Psoas muscle (tissue), 8 donors: Measurements from ENCODE around the gene RAPGEF3. TPM values are rescaled to one million over a fixed set of nuclear protein-coding genes. Genes with fewer than 3 reads are reported as not detected.

Source experiments
- ATAC-seq, 4 donors: fragments of 200-7000 bp; cut with Tn5 transposase; one replicate each; pipeline ENCODE4 v1.9.1; 2020; ENCODE audit warnings: moderate library complexity in 3 of 4, mild to moderate bottlenecking in 2 of 4
- DNase-seq, 2 donors: peaks; one replicate each; pipeline ENCODE4 v3.0.0-alpha.2; 2020
- H3K27ac ChIP-seq: fragments of 200-600 bp; one replicate; pipeline ENCODE4 v1.8.0; 2022
- H3K27me3 ChIP-seq, 3 donors: fragments of 200-600 bp in 1 of 3; one replicate each; pipeline versions ENCODE4 v1.6.1 to v1.8.0; 2013 to 2022; ENCODE audit warnings: low read length in 2 of 3, mild to moderate bottlenecking in 2 of 3, moderate library complexity in 1 of 3; ENCODE audit not compliant: insufficient read depth in 3 of 3
- H3K36me3 ChIP-seq, 2 donors: fragments of 200-600 bp in 1 of 2; one replicate each; pipeline versions ENCODE4 v1.6.1 to v1.8.0; 2013 to 2022; ENCODE audit warnings: low read depth in 1 of 2, mild to moderate bottlenecking in 1 of 2, moderate library complexity in 1 of 2; ENCODE audit not compliant: insufficient read depth in 1 of 2
- H3K4me1 ChIP-seq: fragments of 200-600 bp; one replicate; pipeline ENCODE4 v1.8.0; 2022
- H3K4me3 ChIP-seq: fragments of 200-600 bp; one replicate; pipeline ENCODE4 v1.8.0; 2022; ENCODE audit warnings: mild to moderate bottlenecking
- H3K9me3 ChIP-seq: fragments of 200-600 bp; one replicate; pipeline ENCODE4 v1.8.0; 2022
- CTCF ChIP-seq: fragments of 200-600 bp; IDR thresholded peaks from one replicate; pipeline ENCODE4 v1.8.0; 2022; ENCODE audit warnings: antibody characterized with exemption
- WGBS, 3 donors: extraction: QIAGEN DNeasy Blood & Tissue Kit; methylation state at CpG; one replicate each; pipeline versions ENCODE4 v1.1.6 to v1.1.7; 2013; 5-methylcytosine and 5-hydroxymethylcytosine counted together
- intact Hi-C, 2 donors: fragments of 100-400 bp; cut with DNase I; formaldehyde crosslinking; loops; one replicate each; pipeline versions ENCODE4 v1.11.0 to v1.14.2; 2022
- polyA plus RNA-seq, 3 donors: library from polyadenylated mRNA; stranded (reverse); fragments of 200-250 nt; gene quantifications; one replicate each; pipeline ENCODE4 v1.2.3, GENCODE V29; 2013
- total RNA-seq, 4 donors: library from RNA; stranded (reverse); fragmentation: NEBNext Ultra II Directional in 2 of 4; extraction: Animal tissue kit (Norgen Biotek cat#: 25700) in 2 of 4; gene quantifications; one replicate each; pipeline versions ENCODE4 v1.2.1 to v1.2.4, GENCODE V29; 2021 to 2023
- donor health status: healthy with polysubstance abuse.
- donor health status: DM: no; HTN: no; CAD: no; lungs with moderate emphysema.
- donor health status: Bipolar disorder and iron deficiency.
- donor health status: healthy.
- donor health status: DM: yes; HTN: yes; CAD: no.
- donor health status: DM: no; HTN: no; CAD: no.
- donor health status: DM: no; HTN: no; CAD: no.
- donor health status: DM: yes; HTN: yes; CAD: no.

RAPGEF3 gene
- total and polyA plus RNA-seq, 7 donors = 5.1 to 29.9 (median 14.7) TPM

DNA sequence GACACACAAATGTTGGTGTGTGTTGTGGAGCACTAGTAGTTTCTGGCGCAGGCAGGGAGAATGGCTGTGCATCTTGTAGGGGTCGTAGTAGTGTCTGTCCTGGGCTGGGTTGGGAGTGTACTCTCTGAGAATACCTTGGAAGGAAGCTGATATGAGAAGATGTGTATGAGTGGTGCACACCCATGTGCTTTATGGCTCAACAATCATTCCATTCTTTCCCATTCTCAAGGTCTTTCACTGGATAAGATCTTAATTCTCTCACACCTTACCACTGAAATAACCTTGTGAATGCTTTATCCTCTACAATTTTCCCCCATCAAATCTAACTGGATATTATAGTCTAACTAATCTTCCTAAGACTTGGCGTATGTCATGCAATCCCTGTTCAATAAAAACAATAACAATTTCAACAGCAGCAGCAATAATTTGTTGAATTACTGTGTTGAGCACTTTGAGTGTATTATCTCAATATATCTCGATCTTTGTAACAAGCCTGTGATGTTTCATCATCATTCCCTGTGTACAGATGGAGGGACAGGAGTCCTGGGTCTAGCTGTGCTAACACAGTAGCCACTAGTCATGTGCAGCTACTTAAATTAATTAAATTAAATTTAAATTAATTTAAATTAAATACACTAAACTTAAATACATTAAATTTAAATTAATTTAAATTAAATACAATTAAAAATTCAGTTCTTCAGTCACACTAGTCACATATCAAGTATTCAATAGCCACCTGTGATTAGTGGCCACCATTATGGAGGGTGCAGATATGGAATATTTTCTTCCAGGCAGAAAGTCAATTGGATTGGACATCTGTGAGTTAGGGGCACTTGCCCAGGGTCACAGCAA is 10.8 kb upstream of the RAPGEF3 start:
- H3K4me1 ChIP-seq = peaks cover 10% of the 10 kb centered on the region

DNA sequence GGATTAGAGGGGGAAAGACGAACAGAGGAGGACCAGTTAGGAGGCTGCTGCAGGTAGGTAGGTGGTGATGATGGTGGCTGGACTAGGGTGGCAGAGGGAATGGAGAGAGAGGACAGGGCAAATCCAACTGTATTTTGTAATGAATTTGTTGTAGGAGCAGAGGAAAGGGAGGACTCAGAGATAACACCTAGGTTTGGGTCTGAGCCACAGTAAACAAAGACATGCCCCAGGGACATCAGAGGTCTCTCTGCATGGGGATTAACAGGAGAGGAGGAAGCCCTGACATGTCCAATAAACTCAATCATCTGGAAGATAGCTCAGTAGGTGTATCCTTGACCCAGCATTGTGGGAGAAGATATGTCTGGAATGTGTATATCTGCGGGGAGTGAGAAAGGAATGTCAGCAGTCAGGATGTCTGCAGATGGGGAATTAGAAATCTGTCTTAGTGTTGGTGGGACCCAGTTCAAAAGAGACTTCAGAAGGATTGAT is 9.7 kb upstream of the RAPGEF3 start:
- H3K36me3 ChIP-seq = no peaks in the 10 kb centered on the region
- H3K27me3 ChIP-seq = no peaks in the 10 kb centered on the region
- peaks cover 4% of the 10 kb centered on the region for H3K4me1 ChIP-seq
- no peaks in the 10 kb centered on the region for H3K9me3 ChIP-seq
- ATAC-seq (no peak), DNase-seq (no peak)
- no peak overlapping the region for H3K27ac ChIP-seq
- TF ChIP-seq CTCF = no peak
- intact Hi-C loops = no loop called here
- 45 to 49% (median 48%) methylated on average over 2 of the region's 2 CpGs for whole genome bisulfite sequencing, 3 donors
- H3K4me3 ChIP-seq = no peak overlapping the region

More for the DNA sequence above, 10.8 kb upstream of the RAPGEF3 start:
- DNase-seq (no peak), ATAC-seq (no peak)
- no peaks in the 10 kb centered on the region for H3K9me3 ChIP-seq
- no peaks in the 10 kb centered on the region for H3K27me3 ChIP-seq
- H3K36me3 ChIP-seq = no peaks in the 10 kb centered on the region
- 84 to 88% (median 87%) methylated on average over 4 of the region's 4 CpGs for WGBS, 3 donors
- no peak for TF ChIP-seq CTCF
- H3K4me3 ChIP-seq = no peak overlapping the region
- intact Hi-C loops = no loop called here
- no peak overlapping the region for H3K27ac ChIP-seq

GRCh38 chr12:47767216-47767724 is 8.6 kb upstream of the RAPGEF3 start:
- WGBS, 3 donors = 54 to 64% (median 54%) methylated on average over 4 of the region's 4 CpGs
- Histone ChIP-seq H3K27me3 (no peaks in the 10 kb centered on the region), H3K4me1 (peaks cover under 1% of the 10 kb centered on the region), H3K27ac (no peak overlapping the region), H3K36me3 (no peaks in the 10 kb centered on the region), H3K4me3 (no peak overlapping the region), H3K9me3 (no peaks in the 10 kb centered on the region)
- ATAC-seq (peak; percentile 63 to 81 (median 70)), DNase-seq (peak in 1 of 2 donors; percentile 64)
- peak; percentile 67 for TF ChIP-seq CTCF
- intact Hi-C loops = loop anchor here in 1 of 2 donors (2.0 kb wide), 2 partner anchors 24 to 52 kb away; no protein-coding TSS in a partner anchor

GRCh38 chr12:47766502-47767215 is 8.0 kb upstream of the RAPGEF3 start:
- intact Hi-C loops = loop anchor here in 1 of 2 donors (2.0 kb wide), 2 partner anchors 24 to 52 kb away; no protein-coding TSS in a partner anchor
- ATAC-seq (peak in 3 of 4 donors; percentile 4 to 15 (median 8)), DNase-seq (peak in 1 of 2 donors; percentile 17)
- Histone ChIP-seq H3K36me3 (no peaks in the 10 kb centered on the region), H3K27ac (no peak overlapping the region), H3K27me3 (no peaks in the 10 kb centered on the region), H3K4me1 (no peaks in the 10 kb centered on the region), H3K4me3 (no peak overlapping the region), H3K9me3 (no peaks in the 10 kb centered on the region)
- 68 to 74% (median 71%) methylated on average over 5 of the region's 5 CpGs for WGBS, 3 donors
- TF ChIP-seq CTCF = no peak
